Hematopoietic multipotent progenitor cell (in vitro differentiated cells): ENCODE data around the gene TMEM255B. TPM values are rescaled to one million over a fixed set of nuclear protein-coding genes. Genes with fewer than 3 reads are reported as not detected.

ENCODE experiments used
- total RNA-seq: library from RNA; depleted of rRNA; stranded (reverse); fragments of >200 nt; gene quantifications from one replicate; pipeline ENCODE4 v1.2.3, GENCODE V29; 2012

TMEM255B gene
- total RNA-seq, 1 donor, result 0.54 TPM

Other genes starting within 250 kb of the TMEM255B start
- 26.7 TPM for gene TFDP1, start 174.5 kb upstream of the TMEM255B start, total RNA-seq
- gene ATP4B, start 101.0 kb upstream of the TMEM255B start, total RNA-seq, result not detected
- gene GRK1, start 92.0 kb upstream of the TMEM255B start, total RNA-seq, result under 0.01 TPM
- gene GAS6, start 104.8 kb downstream of the TMEM255B start, total RNA-seq, result 0.81 TPM
- gene C13orf46, start 214.8 kb downstream of the TMEM255B start, total RNA-seq, result under 0.01 TPM